Activated CD8-positive, alpha-beta memory T cell treated with anti-CD3 and anti-CD28 coated beads, Interleukin-2, amount 50 U/mL, for 24 hours (primary cell): Measurements from ENCODE around the gene NKD1.

Experiments used
- DNase-seq: peaks from one replicate; pipeline ENCODE4 v3.0.0-alpha.2; 2020; ENCODE audit errors: extremely low read depth

Gene NKD1

DNA sequence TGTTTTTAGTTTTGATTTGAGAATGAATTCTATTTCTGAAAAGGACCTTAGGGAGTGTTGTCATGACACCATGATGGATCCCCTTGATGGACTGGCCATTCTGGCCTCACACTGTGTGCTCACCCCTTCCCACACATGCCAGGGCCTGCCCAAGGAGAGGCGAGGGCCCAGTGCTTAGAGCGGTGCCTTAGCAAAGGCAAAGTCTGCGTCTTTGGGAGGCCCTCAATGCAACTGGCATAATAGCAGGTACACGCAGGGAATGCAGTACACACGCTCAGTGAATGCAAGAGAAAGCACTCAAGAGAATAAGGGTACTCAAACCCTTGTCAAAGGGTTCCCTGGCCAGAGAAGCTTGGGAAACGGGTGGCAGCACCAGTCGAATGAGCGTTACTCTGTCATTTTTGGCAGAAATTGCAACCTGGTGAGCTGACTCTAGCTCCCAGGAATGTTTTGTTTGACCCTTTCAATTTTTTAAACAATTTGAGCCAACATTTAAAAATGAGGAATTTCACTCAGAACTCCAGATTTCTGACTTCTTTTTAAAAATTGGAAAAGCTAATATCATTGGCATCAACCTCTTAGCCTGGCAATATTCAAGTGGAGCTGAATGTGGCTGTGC is 32.1 kb downstream of the NKD1 start:
- no peak for DNase-seq

DNA sequence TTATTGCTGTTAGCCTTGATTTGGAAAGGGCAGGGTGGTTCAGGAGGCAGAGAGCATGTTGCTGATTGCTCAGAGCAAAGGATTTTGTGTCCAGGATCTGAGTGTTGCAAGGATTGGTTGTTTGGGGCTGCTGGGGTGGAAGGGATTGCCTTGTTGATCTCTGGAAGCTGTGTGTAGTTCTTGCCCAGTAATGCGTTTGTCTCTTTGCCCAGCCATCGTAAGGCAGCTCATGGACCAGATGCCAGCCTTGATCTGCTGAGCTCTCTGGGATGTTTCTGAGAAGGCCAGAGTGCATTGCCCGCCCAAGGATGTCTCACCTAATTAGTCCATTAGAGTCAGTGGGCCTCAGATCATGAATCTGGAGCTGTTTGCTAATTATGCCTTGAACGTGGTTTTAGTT is 33.6 kb downstream of the NKD1 start:
- no peak for DNase-seq

DNA sequence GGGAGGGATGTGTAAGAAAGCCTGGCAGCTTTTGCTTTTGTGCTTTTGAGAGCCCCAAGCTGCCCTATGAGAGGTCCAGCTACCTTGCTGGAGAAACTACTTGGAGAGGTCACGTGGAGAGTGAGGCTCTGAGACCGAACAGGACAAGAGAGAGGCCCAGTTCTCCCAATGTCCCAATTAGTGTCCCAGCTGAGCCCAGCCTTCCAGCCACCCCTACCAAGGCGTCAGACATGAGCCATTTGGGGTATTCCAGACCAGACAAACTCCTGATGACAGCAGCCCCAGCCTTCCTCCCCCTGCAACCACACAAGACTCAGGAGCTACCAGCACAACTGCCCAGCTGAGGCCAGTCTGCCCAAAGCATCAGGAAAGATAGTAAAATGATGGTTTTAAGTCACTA is 35.0 kb downstream of the NKD1 start:
- no peak for DNase-seq

DNA sequence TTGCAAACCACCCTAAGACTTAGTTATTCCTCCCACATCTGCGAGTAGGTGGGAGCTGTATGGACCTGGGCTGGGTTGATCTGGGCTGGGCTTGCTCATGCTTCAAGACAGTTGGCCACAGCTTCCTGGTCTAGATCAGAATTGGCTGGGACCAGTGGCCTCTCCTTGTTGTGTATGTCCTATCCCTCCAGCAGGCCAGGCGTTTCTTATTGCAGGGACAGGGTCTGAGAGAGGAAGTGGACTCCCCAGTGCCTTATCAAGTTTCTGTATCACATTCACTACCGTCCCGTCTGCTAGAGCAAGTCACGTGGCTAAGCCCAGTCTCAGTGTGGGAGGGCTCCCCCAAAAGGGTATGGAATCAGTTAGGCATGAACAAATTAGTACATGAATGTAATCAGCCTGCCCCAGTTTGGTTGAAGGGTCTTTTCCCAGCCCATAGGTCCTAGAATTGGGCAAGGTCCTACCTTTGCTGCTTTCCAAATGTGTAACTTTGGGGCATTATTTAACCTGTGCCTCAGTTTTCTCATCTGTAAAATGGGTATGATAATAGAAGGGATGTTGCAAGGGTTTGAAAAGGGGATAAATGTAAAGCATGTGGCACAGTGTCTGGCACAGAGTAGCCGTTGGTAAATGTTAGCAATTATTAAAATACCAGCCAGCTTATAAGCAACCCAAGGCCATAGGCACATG is 36.0 kb downstream of the NKD1 start:
- DNase-seq = no peak

DNA sequence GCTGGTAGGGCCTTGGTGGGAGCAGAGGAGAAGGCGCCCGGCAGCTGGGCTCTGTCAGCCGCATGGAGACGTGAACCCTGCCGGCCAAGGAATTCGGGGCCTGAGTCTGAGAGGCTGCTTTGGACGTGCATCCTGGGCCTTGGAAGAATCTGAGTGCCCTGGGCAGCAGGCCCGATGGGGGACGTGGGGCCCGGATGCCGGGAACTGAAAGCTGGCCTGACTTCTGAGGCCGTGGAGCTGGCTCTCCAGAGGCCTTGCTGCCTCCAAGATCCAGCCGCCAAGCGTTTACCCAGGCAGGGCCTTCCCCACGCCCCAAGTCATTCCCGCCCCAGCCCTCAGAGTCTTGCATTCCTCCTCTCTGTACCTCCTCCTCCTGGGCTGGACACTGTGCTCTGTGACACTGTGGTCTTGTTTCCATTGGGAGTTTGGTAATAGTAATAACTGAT is 37.2 kb downstream of the NKD1 start:
- DNase-seq = no peak

DNA sequence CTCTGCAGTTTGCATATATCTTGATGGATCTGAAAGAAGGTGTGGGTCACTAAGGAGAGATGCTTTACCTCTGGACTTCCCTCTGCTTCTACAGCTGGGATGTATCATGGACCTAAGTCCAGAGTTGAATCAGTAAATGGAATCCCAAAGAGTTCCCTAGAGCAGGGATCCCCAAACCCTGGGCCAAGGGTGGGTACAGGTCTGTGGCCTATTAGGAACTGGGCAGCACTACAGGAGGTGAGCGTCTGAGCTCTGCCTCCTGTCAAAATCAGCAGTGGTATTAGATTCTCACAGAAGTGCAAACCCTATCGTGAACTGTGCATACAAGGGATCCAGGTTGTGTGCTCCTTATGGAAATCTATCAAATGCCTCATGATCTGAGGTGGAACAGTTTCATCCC is 39.3 kb downstream of the NKD1 start:
- DNase-seq = no peak

DNA sequence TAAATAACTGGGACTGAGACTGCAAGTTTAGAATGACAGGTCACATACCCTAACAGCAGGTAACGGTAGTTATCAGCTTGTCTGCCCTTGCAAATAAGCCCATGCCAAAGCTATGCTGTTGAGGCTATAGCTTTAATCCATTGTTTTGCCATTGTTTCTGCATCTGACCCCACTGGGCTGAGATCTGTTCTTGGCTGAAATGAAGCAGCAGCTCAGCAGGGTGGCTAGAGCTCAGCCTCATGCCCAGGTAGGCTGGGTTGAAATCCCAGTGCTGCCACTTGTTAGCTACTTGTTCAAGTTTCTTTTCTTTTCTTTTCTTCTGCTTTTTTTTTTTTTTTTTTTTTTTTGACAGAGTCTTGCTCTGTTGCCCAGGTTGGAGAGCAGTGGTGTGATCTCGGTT is 40.1 kb downstream of the NKD1 start:
- DNase-seq = no peak

DNA sequence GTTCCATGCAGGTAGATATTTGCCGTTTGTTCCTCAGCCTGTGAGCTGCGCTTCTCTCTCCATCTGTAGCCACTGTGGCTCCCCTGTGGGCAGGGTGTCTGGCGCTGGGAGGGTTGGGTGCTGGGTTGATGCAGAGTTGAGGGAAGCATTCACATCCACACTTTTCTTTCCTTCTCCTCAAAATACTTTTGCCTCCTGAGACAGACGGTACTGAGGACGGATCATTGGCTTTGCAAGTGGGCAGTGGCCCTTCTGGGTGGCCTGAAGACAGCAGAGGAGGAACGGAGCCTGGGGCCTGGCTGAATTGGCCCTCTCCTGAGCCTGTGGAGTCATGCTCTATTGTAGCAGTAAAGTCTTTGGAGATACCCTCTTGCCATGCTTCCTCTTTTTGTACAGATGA is 43.0 kb downstream of the NKD1 start:
- DNase-seq = no peak

DNA sequence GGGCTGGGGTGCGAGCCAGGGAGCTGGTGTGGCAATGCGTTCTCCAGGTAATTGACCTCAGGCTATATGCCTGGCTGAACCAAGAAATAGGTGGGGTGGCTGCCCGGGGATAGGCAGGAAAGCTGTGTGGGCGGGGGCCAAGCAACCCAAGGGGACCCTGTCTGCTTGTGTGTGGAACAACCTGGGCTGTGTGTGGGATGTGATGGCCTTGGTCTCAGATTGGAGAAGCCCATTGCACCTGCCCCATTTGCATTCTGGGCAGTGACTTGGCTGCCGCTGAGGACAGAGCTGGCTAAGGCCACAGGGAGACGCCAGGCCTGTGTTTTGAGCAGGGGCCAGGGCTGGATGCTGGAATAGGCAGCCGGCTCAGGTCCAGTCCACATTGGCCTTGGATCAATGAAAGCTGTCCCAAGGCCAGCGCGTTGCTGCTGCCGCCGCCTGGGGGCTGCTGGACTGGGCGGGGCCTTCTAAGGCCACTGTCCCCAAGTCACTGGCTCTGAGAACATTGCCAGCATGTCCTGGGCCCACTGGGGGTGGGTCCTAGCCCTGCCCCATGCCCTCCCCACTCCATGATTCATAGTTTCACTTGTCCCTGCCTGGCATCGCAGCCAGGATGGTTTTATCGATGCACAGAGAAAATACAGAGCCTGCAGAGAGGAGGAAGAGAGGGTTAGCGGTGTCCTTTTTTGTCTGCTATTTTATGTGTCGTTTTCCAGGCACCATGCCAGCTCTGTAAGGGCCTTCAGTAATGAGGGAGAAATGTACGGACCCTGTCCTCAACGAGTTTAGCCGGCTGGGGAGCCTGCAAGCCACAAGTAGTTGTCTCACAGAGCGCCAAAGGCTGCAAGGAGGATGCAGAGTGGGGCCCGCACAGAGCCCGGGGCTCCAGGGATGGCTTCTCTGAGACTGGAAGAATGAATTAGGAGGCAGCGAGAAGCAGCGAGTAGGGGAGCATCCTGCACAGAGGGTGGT is 43.9 kb downstream of the NKD1 start:
- DNase-seq = no peak

DNA sequence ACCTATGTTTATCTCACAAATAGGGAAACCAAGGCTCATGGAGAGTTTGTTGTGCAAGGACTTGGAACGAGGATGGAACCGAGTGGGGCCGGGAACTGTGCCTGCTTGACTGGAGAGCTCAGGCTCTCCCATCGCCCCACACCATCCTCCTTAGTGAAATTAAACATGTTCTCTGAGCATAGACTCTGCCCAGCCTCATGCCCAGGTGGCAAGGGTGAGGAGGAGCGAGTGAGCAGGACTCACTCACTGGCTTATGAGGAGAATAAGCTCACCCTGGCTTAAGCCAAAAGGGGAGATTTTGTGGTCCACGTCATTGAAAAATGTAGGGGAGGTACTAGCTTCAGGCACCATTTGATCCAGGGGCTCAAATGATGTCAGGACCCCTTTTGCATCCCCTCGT is 44.8 kb downstream of the NKD1 start:
- no peak for DNase-seq

DNA sequence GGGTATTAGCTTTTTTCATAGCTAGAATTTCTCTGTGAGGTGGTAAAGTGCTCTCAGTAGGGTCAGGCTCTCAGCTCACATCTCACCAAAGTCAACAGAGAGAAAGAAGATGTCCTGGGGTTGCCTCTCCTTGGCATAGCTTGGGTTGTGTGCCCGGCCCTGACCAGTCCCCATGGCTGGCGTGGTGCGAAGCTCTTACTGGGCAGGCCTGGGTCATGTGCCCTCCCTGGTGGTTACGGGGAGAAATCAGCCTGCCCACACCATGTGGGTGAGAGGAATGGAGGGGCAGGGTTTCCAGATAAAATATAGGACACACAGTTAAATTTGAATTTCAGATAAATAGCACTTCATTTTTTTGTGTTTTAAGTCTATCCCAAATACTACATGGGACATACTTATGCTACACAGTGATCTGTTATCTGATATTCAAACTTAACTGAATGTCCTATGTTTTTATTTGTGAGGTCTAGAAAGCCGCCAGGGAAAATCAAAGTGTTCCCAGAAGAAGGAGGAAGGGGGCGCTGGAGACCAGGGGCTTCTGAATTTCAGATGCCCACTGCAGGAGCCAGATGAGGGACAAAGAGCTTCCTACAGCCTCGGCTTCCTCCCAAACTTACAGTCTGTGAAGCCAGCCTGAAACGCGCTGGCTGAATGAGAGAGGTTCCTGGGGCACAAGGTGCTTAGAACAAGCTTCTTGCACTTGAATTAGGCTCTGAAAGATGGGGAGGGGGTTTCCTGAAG is 45.4 kb downstream of the NKD1 start:
- DNase-seq = no peak

DNA sequence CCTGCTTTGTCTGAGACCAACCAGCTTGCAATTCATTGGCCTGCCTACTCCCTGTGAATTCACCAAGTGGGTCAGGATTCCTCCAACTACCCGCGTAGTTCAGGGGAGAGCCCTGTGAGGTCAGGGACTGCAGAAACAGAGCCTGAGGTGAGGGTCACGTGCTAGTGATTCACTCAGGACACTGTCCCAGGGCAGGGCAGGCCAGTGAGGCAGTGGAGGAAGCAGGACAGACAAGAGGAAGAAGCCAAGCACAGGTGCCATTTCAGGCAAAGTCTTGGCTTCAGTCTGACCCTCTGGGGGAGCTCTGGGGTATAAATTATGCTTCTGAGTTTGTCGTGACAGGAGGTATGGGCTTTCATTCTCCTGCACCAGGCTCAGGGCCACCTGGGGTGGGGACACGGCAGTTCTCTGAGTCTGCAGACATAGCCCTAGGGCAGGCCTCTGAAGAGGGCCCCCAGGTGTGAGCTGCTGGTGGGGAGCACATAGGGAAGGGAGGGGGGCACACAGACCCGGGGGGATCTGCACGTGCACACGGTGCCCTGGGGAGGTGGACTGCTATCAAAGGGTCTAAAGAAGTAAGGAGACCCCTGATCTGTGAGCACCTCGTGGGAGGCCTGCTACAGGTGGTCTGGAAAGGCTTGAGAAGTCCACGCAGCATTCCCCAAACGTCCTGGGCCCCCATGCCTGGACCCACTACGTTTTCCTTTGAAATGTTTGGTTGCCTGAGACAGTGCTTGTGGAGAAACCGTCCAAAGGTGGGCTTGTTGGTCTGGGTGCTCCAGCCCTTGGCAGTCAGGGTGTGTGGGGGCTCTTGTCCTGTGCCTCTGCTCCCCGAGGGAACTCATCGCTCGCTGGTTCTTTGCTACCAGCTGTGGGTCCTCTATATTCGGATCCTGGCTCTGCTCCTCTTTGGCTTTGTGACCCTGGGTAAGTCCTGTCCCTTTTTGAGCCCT is 46.4 kb downstream of the NKD1 start:
- no peak for DNase-seq

DNA sequence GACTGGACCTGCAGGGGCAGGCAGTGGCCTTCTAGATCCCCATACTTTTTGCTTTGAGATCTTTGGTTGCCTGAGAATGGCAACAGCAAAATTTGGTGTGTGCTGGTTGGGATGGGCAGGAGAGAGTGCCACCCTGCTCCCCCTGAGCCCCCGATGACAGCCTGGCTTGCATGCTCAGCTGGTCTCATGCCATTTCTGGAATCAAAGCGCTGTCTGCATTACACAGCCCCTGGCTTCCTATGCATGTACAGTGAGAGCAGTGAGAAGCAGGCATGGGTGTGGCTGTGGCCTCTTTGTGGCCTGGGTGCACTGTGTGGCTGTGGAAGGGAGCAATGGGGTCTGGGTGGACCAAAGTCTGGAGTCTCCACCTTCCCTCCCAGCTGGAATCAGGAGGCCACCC is 47.7 kb downstream of the NKD1 start:
- no peak for DNase-seq

DNA sequence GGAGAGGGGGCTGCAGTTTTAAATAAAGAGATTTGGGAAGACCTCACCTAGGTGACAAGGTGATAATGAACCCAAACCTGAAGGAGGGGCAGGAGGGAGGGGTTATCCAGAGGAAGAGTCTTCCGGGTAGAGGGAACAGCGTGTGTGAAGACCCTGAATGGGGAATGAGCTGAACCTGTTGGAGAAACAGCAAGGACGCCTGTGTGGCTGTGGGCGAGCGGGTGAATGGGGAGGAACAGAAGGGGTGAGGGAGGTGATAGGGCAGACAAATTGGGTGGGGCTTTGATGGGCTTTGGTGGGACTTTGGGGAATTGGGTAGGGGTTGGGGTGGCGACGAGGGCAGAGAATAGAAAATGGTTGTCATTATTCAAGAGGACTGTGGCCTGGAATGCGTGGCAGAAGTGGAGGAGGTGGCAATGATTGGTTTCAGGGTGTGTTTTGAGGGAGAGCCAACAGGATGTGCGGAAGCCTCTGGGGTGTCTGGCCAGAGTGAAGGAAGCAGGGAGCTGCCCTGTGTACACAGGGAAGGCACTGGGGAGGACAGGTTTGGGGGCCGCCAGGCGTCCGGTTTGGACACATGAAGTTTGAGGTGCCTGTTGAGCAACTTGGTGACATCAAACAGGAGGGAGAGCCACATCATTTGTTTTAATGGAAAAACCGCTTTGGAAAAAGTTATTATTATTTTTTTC is 48.7 kb downstream of the NKD1 start:
- no peak for DNase-seq

DNA sequence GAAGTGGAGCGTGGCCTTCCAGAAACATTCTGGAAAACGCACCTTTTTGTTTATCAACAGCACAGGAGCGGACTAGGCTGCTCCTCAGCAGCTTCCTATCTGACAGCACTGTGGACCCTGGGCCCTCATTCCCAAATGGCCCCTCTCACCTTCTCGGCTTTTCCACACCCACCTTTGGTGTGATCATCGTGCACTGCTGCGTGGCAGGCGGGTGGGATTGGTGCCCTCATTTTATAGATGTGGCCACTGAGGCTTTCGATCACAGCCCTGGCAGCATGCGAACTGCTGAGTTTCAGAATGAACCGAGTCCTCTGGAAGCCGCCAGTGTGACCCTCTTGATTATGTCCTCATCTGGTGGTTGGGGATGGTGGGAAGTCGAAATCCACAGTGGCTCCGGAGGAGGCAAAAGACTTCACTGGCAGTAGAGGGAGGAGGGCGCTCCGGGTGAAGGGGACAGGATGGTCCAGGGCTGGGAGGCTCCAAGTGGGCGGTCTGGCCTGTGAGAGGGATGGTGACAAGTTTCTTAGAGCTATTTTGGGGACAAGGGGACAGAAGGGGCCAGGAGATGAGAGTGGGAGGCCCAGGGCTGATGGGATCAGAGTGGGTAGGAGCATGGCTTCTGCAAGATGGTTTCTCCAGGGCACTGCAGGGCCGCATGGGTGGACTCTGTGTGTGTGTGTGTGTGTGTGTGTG is 49.5 kb downstream of the NKD1 start:
- no peak for DNase-seq

DNA sequence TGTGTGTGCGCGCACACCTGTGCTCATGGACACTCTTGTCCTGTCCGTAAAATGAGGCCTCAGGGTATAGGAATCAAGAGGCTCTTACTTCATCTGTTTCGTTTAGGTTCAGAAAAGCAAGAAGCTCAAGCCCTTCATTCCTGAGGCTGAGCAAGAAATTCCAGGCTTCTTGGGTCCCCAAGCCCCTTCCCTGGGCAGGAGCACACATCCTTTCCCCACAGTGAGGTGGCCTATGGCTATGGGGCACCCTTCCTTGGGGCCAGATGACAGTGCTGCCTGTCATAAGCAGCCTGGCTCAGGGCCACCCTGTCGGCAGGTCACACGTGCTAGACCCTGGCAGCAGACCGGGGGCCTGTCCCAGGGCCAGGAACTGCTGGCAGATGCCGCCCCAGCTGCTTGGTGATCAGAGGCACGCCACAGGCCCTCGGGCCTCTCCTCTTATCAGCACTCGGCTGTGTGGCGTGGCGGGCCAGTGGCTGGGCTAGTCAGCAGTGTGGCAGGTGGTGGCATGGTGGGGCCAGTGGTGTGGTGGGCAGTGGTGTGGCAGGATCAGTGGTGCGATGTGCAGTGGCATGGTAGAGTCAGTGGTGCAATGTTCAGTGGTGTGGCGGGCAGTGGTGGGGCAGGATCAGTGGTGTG is 50.2 kb downstream of the NKD1 start:
- DNase-seq = no peak

DNA sequence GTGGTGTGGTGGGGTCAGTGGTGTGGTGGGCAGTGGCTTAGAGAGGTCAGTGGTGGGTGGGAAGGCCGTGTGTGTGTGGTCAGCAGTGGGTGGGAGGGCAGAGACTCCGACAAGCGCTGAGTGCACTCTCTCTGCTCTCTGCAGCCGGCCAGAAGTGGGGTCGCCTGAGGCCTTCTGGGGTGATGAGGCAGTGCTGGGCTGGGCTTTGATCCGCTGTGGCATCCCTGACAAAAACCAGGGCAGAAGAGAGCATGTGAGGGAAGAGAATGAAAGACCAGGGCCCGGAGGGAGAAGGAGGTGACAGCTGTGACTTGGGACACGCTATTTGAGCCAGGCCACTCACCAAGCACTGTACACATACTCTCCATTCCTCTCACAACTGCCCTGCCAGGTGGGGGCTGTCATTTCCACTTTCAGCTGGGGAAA is 50.8 kb downstream of the NKD1 start:
- DNase-seq = no peak

DNA sequence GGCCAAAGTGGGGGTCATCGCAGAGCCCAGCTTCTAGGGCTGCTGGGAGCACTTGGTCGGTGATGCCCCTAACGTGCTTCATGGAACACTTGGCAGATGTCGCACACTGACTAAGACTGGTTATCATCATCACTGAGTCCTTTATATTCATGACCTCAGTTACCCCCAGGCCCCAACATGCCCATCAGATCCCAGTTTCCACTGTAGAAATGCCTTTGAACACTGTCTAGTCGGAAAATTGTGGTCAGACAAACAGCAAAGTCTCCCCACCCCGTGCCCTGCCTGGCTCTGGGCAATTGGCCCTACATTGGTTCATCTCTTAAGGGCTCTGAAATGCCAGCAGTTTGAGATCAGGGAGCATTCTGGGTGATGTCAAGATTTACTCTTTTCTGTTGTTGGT is 51.3 kb downstream of the NKD1 start:
- DNase-seq = no peak
